Vagina (tissue), 2 donors: ENCODE measurements around the gene OTP. TPM values are rescaled to one million over a fixed set of nuclear protein-coding genes. Genes with fewer than 3 reads are reported as not detected.

Source experiments
- DNase-seq, 2 donors: peaks; one replicate each; pipeline ENCODE4 v3.0.0-alpha.2; 2017; ENCODE audit errors: extremely low spot score in 2 of 2
- H3K27ac ChIP-seq: fragments of 200-600 bp; sonication (generic); one replicate; pipeline ENCODE4 v1.5.1; 2019
- H3K27me3 ChIP-seq: fragments of 200-600 bp; sonication (generic); one replicate; pipeline ENCODE4 v1.5.1; 2019
- H3K36me3 ChIP-seq, 2 donors: fragments of 200-600 bp; sonication (generic); one replicate each; pipeline ENCODE4 v1.5.1; 2017 to 2019
- H3K4me1 ChIP-seq: fragments of 200-600 bp; sonication (generic); one replicate; pipeline ENCODE4 v1.5.1; 2019
- H3K4me3 ChIP-seq, 2 donors: fragments of 200-600 bp; sonication (generic); 1 replicate in 1 of 2; 2 replicates in 1 of 2; pipeline ENCODE4 v1.5.1; 2016 to 2019
- H3K9me3 ChIP-seq: fragments of 200-600 bp; sonication (generic); one replicate; pipeline ENCODE4 v1.5.1; 2019
- CTCF ChIP-seq, 3 experiments: fragments of 450-650 bp in 2 of 3; fragments of 200-600 bp in 1 of 3; sonication (generic) in 1 of 3; IDR thresholded peaks; one replicate each; pipeline ENCODE4 v1.5.1; 2017 to 2019; ENCODE audit warnings: antibody characterized with exemption in 3 of 3, mild to moderate bottlenecking in 2 of 3, moderate library complexity in 2 of 3
- POLR2A ChIP-seq, 2 donors: fragments of 450-650 bp; IDR thresholded peaks; one replicate each; pipeline ENCODE4 v1.6.1; 2017; ENCODE audit warnings: antibody characterized with exemption in 2 of 2, mild to moderate bottlenecking in 2 of 2, moderate library complexity in 2 of 2
- POLR2AphosphoS5 ChIP-seq, 2 donors: sonication (generic); formaldehyde crosslinking; IDR thresholded peaks; one replicate each; pipeline ENCODE4 v1.9.0; 2017; ENCODE audit warnings: antibody characterized with exemption in 2 of 2, mild to moderate bottlenecking in 2 of 2, low read depth in 1 of 2; ENCODE audit not compliant: insufficient read depth in 1 of 2
- intact Hi-C: fragments of 100-400 bp; cut with DNase I; formaldehyde crosslinking; loops from one replicate; pipeline ENCODE4 v1.15.1; 2023
- total RNA-seq: library from RNA; depleted of rRNA; stranded (reverse); fragments of >200 nt; gene quantifications from one replicate; pipeline ENCODE4 v1.2.3, GENCODE V29; 2016

Gene OTP
- total RNA-seq, 1 donor from 2014 or later, result not detected

- H3K4me1 ChIP-seq, result no peaks in the 10 kb centered on the region
- DNase-seq, result no peak
- intact Hi-C loops, result no loop called here
- TF ChIP-seq POLR2A (IDR thresholded peaks at IDR 0.05) (no peak), CTCF (IDR thresholded peaks at IDR 0.05) (no peak), POLR2AphosphoS5 (IDR thresholded peaks at IDR 0.05; ENCODE audit: insufficient read depth in 1 of 2, low read depth in 1 of 2) (no peak)
- H3K4me3 ChIP-seq, result no peak overlapping the region
- H3K27me3 ChIP-seq, result no peaks in the 10 kb centered on the region
- no peaks in the 10 kb centered on the region for H3K9me3 ChIP-seq
- no peak overlapping the region for H3K27ac ChIP-seq
- no peaks in the 10 kb centered on the region for H3K36me3 ChIP-seq
These were observed 24.8 kb upstream of the OTP start for GRCh38 chr5:77663090-77663863.

GRCh38 chr5:77662635-77663034, 24.1 kb upstream of the OTP start:
- Histone ChIP-seq H3K27me3 (no peaks in the 10 kb centered on the region), H3K9me3 (no peaks in the 10 kb centered on the region), H3K4me3 (no peak overlapping the region), H3K27ac (no peak overlapping the region), H3K36me3 (no peaks in the 10 kb centered on the region), H3K4me1 (no peaks in the 10 kb centered on the region)
- intact Hi-C loops, result no loop called here
- TF ChIP-seq POLR2A (IDR thresholded peaks at IDR 0.05) (no peak), CTCF (IDR thresholded peaks at IDR 0.05) (no peak), POLR2AphosphoS5 (IDR thresholded peaks at IDR 0.05; ENCODE audit: insufficient read depth in 1 of 2, low read depth in 1 of 2) (no peak)
- DNase-seq, result no peak

- no peak overlapping the region for H3K27ac ChIP-seq
- intact Hi-C loops, result no loop called here
- DNase-seq, result no peak
- no peaks in the 10 kb centered on the region for H3K27me3 ChIP-seq
- H3K4me1 ChIP-seq, result no peaks in the 10 kb centered on the region
- H3K36me3 ChIP-seq, result no peaks in the 10 kb centered on the region
- H3K4me3 ChIP-seq, result no peak overlapping the region
- no peak for TF ChIP-seq POLR2A (IDR thresholded peaks at IDR 0.05)
- no peaks in the 10 kb centered on the region for H3K9me3 ChIP-seq
These were observed 20.1 kb upstream of the OTP start for GRCh38 chr5:77658662-77659061.

- no peaks in the 10 kb centered on the region for H3K27me3 ChIP-seq
- no peaks in the 10 kb centered on the region for H3K4me1 ChIP-seq
- no peak for DNase-seq
- H3K9me3 ChIP-seq, result no peaks in the 10 kb centered on the region
- TF ChIP-seq CTCF (IDR thresholded peaks at IDR 0.05) (no peak), POLR2AphosphoS5 (IDR thresholded peaks at IDR 0.05; ENCODE audit: insufficient read depth in 1 of 2, low read depth in 1 of 2) (no peak), POLR2A (IDR thresholded peaks at IDR 0.05) (no peak)
- intact Hi-C loops, result no loop called here
- H3K4me3 ChIP-seq, result no peak overlapping the region
- no peak overlapping the region for H3K27ac ChIP-seq
- H3K36me3 ChIP-seq, result no peaks in the 10 kb centered on the region
These were observed 12.8 kb upstream of the OTP start for GRCh38 chr5:77651343-77651742.

GRCh38 chr5:77650686-77651085, 12.2 kb upstream of the OTP start:
- DNase-seq, result peak in 1 of 2 donors; percentile 67
- intact Hi-C loops, result no loop called here

More at GRCh38 chr5:77650686-77651085, 12.2 kb upstream of the OTP start:
- no peak overlapping the region for H3K27ac ChIP-seq
- H3K36me3 ChIP-seq, result no peaks in the 10 kb centered on the region
- TF ChIP-seq POLR2A (IDR thresholded peaks at IDR 0.05) (no peak), CTCF (IDR thresholded peaks at IDR 0.05) (no peak)
- H3K4me3 ChIP-seq, result no peak overlapping the region
- H3K4me1 ChIP-seq, result no peaks in the 10 kb centered on the region
- H3K9me3 ChIP-seq, result no peaks in the 10 kb centered on the region
- no peaks in the 10 kb centered on the region for H3K27me3 ChIP-seq
